HG03097 (cell line): Measurements from ENCODE around the gene CMTM8.
"Not testable (repeated sequence)": the region's sequence is repeated elsewhere in the genome, so short reads cannot be mapped to it uniquely, and the experiment has no call there.

ENCODE experiments used
- ATAC-seq: cut with Tn5 transposase; IDR thresholded peaks from one replicate; pipeline ENCODE4 v1.9.1; 2021; ENCODE audit not compliant: unreplicated experiment, low FRiP score

CMTM8 gene

GRCh38 chr3:32226875-32227500 is 11.5 kb upstream of the CMTM8 start:
- ATAC-seq = no peak

DNA sequence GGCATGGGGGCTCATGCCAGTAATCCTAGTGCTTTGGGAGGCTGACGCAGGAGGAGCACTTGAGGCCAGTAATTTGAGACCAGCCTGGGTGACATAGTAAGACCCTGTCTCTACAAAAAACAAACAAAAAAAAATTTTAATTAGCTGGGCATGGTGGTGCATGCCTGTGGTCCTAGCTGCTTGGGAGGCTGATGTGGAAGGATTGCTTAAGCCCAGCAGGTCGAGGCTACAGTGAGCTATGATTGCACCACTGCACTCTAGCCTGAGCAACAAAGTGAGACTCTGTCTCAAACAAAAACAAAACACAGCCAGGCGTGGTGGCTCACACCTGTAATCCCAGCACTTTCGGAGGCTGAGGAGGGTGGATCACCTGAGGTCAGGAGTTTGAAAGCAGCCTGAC is 9.7 kb upstream of the CMTM8 start:
- ATAC-seq = not testable (repeated sequence)

GRCh38 chr3:32229565-32229964 is 8.9 kb upstream of the CMTM8 start:
- no peak for ATAC-seq

DNA sequence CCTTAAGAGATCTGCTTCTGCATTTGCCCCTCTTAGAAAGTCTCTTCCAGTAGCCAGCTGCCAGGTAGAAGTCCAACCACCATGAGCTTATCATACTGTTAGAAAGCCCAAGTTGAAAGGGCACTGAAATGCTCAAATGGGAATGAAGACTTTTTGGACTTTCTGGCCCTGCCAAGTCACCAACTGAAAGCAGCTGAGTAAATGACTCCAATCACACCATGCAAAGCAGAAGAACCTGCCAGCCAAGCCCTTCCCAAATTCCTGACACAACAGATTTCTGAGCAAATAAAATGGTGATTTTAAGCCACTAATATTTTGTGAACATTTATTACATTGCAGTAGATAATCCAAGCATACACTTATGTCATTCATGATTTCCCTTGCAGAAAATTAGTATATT is 2.1 kb upstream of the CMTM8 start:
- no peak for ATAC-seq

GRCh38 chr3:32237670-32238452 is 619 bp upstream of the CMTM8 start:
- no peak for ATAC-seq

- ATAC-seq = no peak
These were observed 1.1 kb downstream of the CMTM8 start for GRCh38 chr3:32239307-32240158.

DNA sequence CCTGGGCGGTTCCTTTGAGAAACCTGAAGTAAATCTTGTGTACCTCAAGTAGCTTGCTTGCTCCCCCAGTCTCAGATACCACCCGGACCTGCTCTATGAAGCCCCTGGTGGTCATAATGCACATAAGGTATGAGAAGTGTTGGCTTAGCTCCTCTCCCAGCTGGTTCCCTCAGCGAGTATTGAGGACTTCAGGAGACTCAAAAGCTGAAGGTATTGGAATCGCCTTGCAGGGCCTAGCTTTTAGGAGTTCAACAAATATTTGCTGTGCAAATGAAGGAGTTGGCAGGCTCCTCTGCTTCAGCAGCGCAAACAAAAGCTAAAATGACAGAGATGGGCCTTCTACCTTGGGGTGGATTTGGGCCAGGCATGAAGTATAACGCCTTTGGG is 1.7 kb downstream of the CMTM8 start:
- no peak for ATAC-seq

- ATAC-seq = no peak
These were observed 2.6 kb downstream of the CMTM8 start for GRCh38 chr3:32241100-32241499.

- no peak for ATAC-seq
These were observed 5.0 kb downstream of the CMTM8 start for GRCh38 chr3:32243519-32243918.

GRCh38 chr3:32245200-32245599 is 6.7 kb downstream of the CMTM8 start:
- no peak for ATAC-seq

DNA sequence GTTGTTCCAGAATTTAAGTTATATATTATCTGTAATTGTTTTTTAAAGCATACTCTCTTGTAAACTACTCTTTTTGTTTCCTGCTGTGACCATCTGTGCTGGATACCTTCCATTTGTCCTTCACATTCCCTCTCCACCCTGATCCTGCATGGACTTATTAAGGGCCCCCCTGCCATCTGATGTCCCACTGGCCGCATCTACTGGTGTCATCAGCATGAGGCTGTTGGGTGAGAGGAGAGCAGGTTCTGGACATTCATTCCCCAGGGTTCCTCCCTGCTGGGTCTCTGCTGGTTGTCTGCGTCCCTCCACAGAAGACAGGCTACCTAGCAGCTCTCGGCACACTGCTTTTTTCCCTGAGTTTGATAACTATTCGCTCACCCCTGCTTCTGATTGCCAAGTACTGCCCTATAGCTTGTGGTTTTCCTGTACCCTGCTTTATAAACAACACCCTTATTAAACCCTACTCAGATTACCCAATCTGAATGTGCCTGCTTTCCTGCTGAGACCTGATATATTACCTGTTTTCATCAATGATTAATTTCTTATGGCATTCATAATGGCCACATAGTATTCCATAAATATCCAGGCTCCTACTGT is 7.7 kb downstream of the CMTM8 start:
- ATAC-seq = no peak

- ATAC-seq = no peak
These were observed 10.8 kb downstream of the CMTM8 start for GRCh38 chr3:32249184-32249782.

DNA sequence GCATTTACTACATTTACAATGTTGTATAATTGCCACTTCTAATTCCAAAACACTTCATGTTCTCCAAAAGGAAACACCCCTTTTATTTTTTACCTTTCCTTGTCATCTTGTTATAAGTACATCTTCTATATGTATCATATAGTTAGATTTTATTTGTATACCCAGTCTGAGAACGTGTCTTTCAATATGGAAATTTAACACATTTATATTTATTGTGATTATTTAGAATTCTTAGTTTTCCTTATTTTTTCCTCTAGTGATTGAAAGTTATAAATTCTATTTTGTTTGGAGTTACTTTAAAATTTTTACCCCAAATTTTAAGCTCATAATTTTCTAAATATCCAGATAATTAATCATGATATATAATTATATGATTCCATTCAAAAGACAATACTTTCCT is 15.8 kb downstream of the CMTM8 start:
- ATAC-seq = no peak

- ATAC-seq = no peak
These were observed 16.9 kb downstream of the CMTM8 start for GRCh38 chr3:32255345-32255744.

- no peak for ATAC-seq
These were observed 17.7 kb downstream of the CMTM8 start for GRCh38 chr3:32256206-32256605.

DNA sequence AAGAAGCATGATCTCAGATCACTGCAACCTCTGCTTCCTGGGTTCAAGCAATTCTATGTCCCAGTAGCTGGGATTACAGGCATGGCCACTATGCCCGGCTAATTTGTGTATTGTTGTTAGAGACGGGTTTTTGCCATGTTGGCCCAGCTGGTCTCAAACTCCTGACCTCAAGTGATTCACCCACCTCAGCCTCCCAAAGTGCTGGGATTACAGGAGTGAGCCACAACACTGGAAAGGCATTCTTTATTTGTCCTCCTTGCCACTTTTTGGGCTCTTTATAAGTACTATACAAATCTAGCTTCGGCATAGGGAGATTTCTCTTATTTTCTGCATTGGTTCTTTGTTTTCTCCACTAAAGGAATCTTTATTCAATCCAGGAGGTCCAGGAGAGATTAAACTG is 18.6 kb downstream of the CMTM8 start:
- no peak for ATAC-seq

- no peak for ATAC-seq
These were observed 19.4 kb downstream of the CMTM8 start for GRCh38 chr3:32257641-32258438.

DNA sequence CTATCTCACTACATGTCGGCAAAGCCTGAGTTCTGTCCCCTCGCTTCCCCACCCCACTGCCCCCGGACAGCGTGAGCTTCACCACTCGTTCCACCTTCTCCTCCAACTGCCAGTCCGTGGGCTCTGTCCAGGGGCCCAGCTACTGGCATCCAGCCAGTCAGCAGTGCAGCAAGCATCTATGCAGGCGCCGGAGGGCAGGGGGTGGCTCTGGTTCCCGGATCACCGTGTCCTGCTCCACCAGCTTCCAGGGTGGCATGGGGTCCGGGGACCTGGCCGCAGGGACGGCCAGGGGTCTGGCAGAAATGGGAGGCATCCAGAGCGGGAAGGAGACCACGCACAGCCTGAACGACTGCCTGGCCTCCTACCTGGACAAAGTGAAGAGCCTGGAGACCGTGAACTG is 20.4 kb downstream of the CMTM8 start:
- ATAC-seq = no peak

GRCh38 chr3:32261545-32261944 is 23.1 kb downstream of the CMTM8 start:
- no peak for ATAC-seq

DNA sequence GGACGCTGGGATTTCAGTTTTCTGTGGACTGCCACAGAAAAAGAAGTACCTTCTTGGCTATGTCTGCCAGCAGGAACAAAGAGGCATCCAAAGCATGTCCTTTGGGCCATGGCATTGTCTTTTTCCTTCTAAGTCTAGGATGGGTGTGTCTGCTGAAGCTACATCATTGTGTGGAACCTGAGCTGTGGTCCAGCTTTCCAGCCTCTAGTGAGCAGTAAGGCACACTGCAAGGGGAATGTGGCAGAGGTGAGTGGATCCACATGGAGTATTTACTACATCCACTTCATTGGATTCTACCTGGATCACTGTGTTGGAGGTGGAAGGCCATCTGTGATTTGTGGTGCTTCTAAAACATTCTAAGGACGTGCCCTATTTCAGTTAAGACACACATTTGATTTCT is 23.7 kb downstream of the CMTM8 start:
- ATAC-seq = no peak
